ENCODE measurements around the gene MSLN.

The MSLN gene

GRCh38 chr16:794091-794822 lies 33.7 kb downstream of the MSLN start:
- Histone ChIP-seq H3K4me1 (ENCODE audit: insufficient read depth, low read length) (peaks cover 7% of the 10 kb centered on the region), H3K36me3 (ENCODE audit: insufficient read depth, low read length) (peaks cover 51% of the 10 kb centered on the region), H3K4me3 (ENCODE audit: low read length) (no peak overlapping the region)

DNA sequence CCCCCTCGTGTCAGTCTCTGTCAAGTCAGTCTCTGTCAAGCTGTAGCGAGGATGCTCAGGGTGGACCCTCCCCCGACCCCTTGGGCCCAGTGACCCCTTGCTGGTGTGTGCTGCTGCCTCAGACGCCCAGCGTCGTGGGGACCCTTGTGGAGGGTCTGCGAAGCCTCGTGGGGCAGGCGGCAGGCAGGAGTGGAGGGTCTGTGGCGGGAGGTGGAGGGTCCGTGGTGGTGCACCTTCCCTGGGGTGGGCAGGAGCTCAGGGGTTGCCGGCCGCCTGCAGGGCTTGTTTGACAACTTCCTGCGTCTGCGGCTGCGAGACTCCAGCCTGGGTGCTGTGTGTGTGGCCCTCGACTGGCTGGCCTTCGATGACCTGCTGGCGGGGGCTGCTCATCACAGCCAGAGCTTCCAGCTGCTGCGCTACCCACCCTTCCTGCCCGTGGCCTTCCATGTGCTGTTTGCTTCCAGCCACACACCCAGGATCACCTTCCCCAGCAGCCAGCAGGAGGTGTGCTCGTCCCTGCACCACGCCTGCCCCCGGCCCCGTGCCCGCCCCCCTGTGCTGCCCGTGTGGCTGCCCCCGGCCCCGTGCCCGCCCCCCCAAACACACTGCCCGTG lies 34.4 kb downstream of the MSLN start:
- H3K9me3 ChIP-seq (ENCODE audit: low read length) = no peaks in the 10 kb centered on the region
- no peak overlapping the region for H3K4me3 ChIP-seq (ENCODE audit: low read length)
- no peak overlapping the region for H2AFZ ChIP-seq (ENCODE audit: low read depth, low read length)
- H3K36me3 ChIP-seq (ENCODE audit: insufficient read depth, low read length) = peaks cover 51% of the 10 kb centered on the region
- peaks cover under 1% of the 10 kb centered on the region for H3K4me1 ChIP-seq (ENCODE audit: insufficient read depth, low read length)
- H3K27me3 ChIP-seq (ENCODE audit: insufficient read depth, low read length) = peaks cover under 1% of the 10 kb centered on the region

More at GRCh38 chr16:794091-794822, 33.7 kb downstream of the MSLN start:
- H3K27me3 ChIP-seq (ENCODE audit: insufficient read depth, low read length) = no peaks in the 10 kb centered on the region
- no peak overlapping the region for H2AFZ ChIP-seq (ENCODE audit: low read depth, low read length)
- no peaks in the 10 kb centered on the region for H3K9me3 ChIP-seq (ENCODE audit: low read length)

DNA sequence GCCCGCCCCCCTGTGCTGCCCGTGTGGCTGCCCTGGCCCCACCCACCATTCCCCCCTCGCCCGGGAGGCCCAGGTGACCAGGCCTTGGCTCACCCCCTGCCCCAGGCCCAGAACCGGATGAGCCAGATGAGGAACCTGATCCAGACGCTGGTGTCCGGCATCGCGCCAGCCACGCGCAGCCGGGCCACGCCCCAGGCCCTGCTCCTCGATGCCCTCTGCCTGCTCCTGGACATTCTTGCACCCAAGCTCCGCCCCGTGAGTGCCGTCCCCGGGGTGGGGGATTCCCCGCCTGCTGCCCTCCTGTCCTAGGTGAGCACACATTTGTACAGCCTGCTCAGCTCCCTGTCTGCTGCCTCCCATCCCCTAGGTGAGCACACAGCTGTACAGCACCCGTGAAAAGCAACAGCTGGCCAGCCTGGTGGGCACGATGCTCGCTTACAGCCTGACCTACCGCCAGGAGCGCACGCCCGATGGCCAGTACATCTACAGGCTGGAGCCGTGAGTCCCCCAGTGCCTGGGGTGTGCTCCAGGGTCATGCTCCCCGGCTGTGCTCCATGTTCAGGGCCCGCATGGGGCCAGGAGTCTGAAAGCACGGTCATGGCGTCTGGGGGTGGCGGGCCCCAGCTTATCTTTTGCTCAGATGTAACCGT lies 35.2 kb downstream of the MSLN start:
- no peak overlapping the region for H3K4me3 ChIP-seq (ENCODE audit: low read length)
- H2AFZ ChIP-seq (ENCODE audit: low read depth, low read length) = no peak overlapping the region
- H3K9me3 ChIP-seq (ENCODE audit: low read length) = no peaks in the 10 kb centered on the region
- H3K4me1 ChIP-seq (ENCODE audit: insufficient read depth, low read length) = peaks cover 6% of the 10 kb centered on the region
- peaks cover 8% of the 10 kb centered on the region for H3K27me3 ChIP-seq (ENCODE audit: insufficient read depth, low read length)
- H3K36me3 ChIP-seq (ENCODE audit: insufficient read depth, low read length) = peaks cover 47% of the 10 kb centered on the region

- Histone ChIP-seq H3K36me3 (ENCODE audit: insufficient read depth, low read length) (peaks cover 39% of the 10 kb centered on the region), H2AFZ (ENCODE audit: low read depth, low read length) (no peak overlapping the region), H3K4me3 (ENCODE audit: low read length) (no peak overlapping the region), H3K27me3 (ENCODE audit: insufficient read depth, low read length) (peaks cover 10% of the 10 kb centered on the region), H3K9me3 (ENCODE audit: low read length) (no peaks in the 10 kb centered on the region), H3K4me1 (ENCODE audit: insufficient read depth, low read length) (peaks cover 9% of the 10 kb centered on the region)
These were observed 36.0 kb downstream of the MSLN start for GRCh38 chr16:796296-797119.

DNA sequence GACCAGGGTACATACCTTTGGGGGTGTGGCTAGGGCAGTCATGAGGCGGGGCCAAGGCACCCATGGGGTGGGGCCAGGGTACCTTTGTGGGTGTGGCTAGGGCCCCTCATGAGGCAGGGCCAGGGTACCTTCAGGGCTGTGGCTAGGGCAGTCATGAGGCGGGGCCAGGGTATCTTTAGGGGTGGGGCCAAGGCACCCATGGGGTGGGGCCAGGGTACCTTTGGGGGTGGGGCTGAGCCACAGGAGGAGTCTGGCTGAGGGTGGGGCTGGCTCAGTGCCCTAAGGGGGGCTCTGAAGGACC lies 36.5 kb downstream of the MSLN start:
- Histone ChIP-seq H3K4me3 (ENCODE audit: low read length) (no peak overlapping the region), H3K9me3 (ENCODE audit: low read length) (no peaks in the 10 kb centered on the region), H3K4me1 (ENCODE audit: insufficient read depth, low read length) (peaks cover 9% of the 10 kb centered on the region), H3K36me3 (ENCODE audit: insufficient read depth, low read length) (peaks cover 33% of the 10 kb centered on the region), H3K27me3 (ENCODE audit: insufficient read depth, low read length) (peaks cover 10% of the 10 kb centered on the region), H2AFZ (ENCODE audit: low read depth, low read length) (no peak overlapping the region)

GRCh38 chr16:797686-798085 lies 37.2 kb downstream of the MSLN start:
- peaks cover 28% of the 10 kb centered on the region for H3K36me3 ChIP-seq (ENCODE audit: insufficient read depth, low read length)
- peaks cover 9% of the 10 kb centered on the region for H3K4me1 ChIP-seq (ENCODE audit: insufficient read depth, low read length)
- H2AFZ ChIP-seq (ENCODE audit: low read depth, low read length) = no peak overlapping the region
- peaks cover 10% of the 10 kb centered on the region for H3K27me3 ChIP-seq (ENCODE audit: insufficient read depth, low read length)
- H3K9me3 ChIP-seq (ENCODE audit: low read length) = no peaks in the 10 kb centered on the region
- no peak overlapping the region for H3K4me3 ChIP-seq (ENCODE audit: low read length)

DNA sequence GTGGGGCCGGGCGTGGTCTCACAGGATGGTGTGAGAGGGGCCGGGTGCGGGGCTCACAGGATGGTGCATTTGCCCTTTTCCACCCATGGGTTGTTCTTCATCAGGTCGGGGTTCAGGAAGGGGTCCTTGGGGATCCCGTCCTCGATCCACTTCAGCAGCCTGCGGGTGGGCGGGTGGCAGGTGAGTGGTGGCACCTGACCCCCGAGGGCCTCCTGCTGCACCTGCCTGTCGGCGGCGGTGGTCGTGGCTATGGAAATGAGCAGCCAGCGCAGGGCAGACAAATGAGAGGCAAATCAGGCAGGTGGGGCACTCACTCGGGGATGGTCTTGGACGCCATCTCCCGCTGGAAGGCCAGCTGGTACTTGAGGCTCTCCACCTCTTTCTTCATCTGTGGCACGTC lies 38.1 kb downstream of the MSLN start:
- peaks cover 21% of the 10 kb centered on the region for H3K36me3 ChIP-seq (ENCODE audit: insufficient read depth, low read length)
- no peak overlapping the region for H3K4me3 ChIP-seq (ENCODE audit: low read length)
- H3K9me3 ChIP-seq (ENCODE audit: low read length) = no peaks in the 10 kb centered on the region
- H3K27me3 ChIP-seq (ENCODE audit: insufficient read depth, low read length) = peaks cover 10% of the 10 kb centered on the region
- peaks cover 9% of the 10 kb centered on the region for H3K4me1 ChIP-seq (ENCODE audit: insufficient read depth, low read length)
- no peak overlapping the region for H2AFZ ChIP-seq (ENCODE audit: low read depth, low read length)

DNA sequence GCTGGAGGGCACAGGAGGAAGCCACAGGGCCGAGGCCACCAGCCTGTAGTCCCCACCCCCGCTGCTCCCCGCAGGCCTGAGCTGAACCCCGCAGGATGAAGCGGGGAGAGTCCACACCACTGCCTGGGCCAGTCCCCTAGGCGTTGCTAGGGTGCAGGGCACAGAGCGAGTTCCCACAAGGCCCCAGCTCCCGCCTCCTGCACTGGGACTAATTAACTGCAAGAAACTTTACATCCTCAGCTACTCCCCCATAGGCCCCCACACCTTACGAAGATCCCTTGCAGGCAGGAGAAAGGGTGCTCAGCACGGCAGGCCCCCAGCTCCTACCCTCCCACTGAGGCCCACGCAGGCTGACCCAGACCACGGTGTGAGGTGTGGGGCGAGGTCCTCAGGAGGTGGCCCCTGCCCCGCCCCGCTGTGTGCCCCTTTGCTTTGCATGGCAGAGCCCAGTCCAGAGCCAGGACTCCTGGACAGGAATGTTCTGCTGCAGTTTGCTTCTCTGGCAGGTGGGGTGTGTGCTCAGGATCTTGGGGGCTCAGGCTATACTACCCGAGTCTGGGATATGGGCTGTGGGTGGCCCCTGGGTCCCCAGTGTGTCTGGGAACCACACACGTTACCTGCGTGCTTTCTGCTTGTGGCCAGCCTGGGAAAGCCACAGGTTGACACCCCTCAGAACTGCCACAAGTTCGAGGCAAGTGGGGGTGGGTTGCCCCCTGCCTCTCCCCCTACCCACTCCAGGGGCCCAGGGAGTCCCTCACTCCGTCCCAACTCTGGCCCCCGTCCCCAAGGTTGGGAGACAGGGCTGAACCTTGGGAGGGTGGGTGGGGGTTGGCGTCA lies 38.8 kb downstream of the MSLN start:
- H3K9me3 ChIP-seq (ENCODE audit: low read length) = no peaks in the 10 kb centered on the region
- H3K27me3 ChIP-seq (ENCODE audit: insufficient read depth, low read length) = peaks cover 10% of the 10 kb centered on the region
- peaks cover 18% of the 10 kb centered on the region for H3K36me3 ChIP-seq (ENCODE audit: insufficient read depth, low read length)
- peaks cover 9% of the 10 kb centered on the region for H3K4me1 ChIP-seq (ENCODE audit: insufficient read depth, low read length)
- no peak overlapping the region for H3K4me3 ChIP-seq (ENCODE audit: low read length)
- H2AFZ ChIP-seq (ENCODE audit: low read depth, low read length) = no peak overlapping the region

GRCh38 chr16:799948-800833 lies 39.7 kb downstream of the MSLN start, which contains the start of gene GNG13:
Gene GNG13, minus strand, starts transcription at chr16:800734. Its CDS starts 1,657 bp downstream, at chr16:799077.
- peaks cover 10% of the 10 kb centered on the region for H3K27me3 ChIP-seq (ENCODE audit: insufficient read depth, low read length)
- H3K4me3 ChIP-seq (ENCODE audit: low read length) = no peak within 1 kb of the TSS

GRCh38 chr16:800834-801511 lies 40.4 kb downstream of the MSLN start:
- H3K4me1 ChIP-seq (ENCODE audit: insufficient read depth, low read length) = peaks cover 9% of the 10 kb centered on the region

More at GRCh38 chr16:799948-800833, 39.7 kb downstream of the MSLN start, which contains the start of gene GNG13:
- H3K9me3 ChIP-seq (ENCODE audit: low read length) = no peaks in the 10 kb centered on the region
- peaks cover 12% of the 10 kb centered on the region for H3K36me3 ChIP-seq (ENCODE audit: insufficient read depth, low read length)
- H2AFZ ChIP-seq (ENCODE audit: low read depth, low read length) = no peak within 1 kb of the TSS
- peaks cover 9% of the 10 kb centered on the region for H3K4me1 ChIP-seq (ENCODE audit: insufficient read depth, low read length)

DNA sequence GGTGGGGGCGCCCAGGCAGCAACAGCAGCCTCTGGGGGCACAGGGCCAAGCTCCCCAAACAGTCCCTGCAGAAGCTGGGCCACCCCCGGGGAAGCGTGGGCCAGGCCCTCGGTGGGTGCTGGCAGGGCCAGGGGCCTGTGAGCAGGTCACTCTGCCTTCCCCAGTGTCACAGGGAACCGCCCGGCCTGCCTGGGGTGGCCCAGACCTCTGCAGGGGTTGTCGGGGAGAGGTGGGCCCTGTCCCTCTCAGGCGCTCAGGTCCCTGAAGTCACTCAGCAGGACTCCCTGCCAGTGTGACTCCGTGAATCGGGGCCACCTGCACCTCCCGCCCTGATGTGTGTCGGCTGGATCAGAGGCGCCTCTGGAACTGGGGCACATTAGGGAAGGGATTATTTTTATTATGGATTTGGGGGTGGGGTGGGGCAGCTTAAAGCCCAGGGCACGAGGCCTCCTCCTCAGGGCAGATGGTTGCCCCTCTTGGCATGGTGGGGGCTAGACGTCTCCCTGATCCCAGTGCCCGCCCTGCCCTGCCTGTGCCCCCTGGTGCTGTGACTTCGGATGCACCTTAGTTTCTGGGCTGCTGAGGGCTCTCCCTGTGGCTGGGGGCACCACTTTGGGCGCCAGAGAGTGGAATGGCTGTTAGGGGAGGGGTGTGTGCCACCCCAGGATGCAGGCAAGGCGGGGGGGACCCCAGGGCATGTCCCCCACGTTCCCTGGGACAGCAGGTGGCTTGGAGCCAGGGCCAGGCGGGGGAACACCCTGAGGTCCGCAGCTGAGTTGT lies 41.2 kb downstream of the MSLN start:
- Histone ChIP-seq H3K27me3 (ENCODE audit: insufficient read depth, low read length) (peaks cover 10% of the 10 kb centered on the region), H3K4me3 (ENCODE audit: low read length) (no peak overlapping the region), H3K9me3 (ENCODE audit: low read length) (no peaks in the 10 kb centered on the region), H2AFZ (ENCODE audit: low read depth, low read length) (no peak overlapping the region), H3K36me3 (ENCODE audit: insufficient read depth, low read length) (peaks cover 2% of the 10 kb centered on the region), H3K4me1 (ENCODE audit: insufficient read depth, low read length) (peaks cover 9% of the 10 kb centered on the region)

More at GRCh38 chr16:800834-801511, 40.4 kb downstream of the MSLN start:
- Histone ChIP-seq H3K36me3 (ENCODE audit: insufficient read depth, low read length) (peaks cover 9% of the 10 kb centered on the region), H3K9me3 (ENCODE audit: low read length) (no peaks in the 10 kb centered on the region), H3K27me3 (ENCODE audit: insufficient read depth, low read length) (peaks cover 10% of the 10 kb centered on the region), H2AFZ (ENCODE audit: low read depth, low read length) (no peak overlapping the region), H3K4me3 (ENCODE audit: low read length) (no peak overlapping the region)
